BLaER1 (cell line): ENCODE results near the gene GNMT.

Experiments used
- H3K27ac ChIP-seq: shearing (Covaris generic); formaldehyde crosslinking; 2 replicates; pipeline ENCODE4 v1.8.1; 2022
- H3K27me3 ChIP-seq: shearing (Covaris generic); formaldehyde crosslinking; 2 replicates; pipeline ENCODE4 v1.8.1; 2022
- H3K36me3 ChIP-seq: shearing (Covaris generic); formaldehyde crosslinking; 2 replicates; pipeline ENCODE4 v1.8.1; 2022
- H3K4me1 ChIP-seq: shearing (Covaris generic); formaldehyde crosslinking; 2 replicates; pipeline ENCODE4 v1.8.1; 2022
- H3K4me2 ChIP-seq: shearing (Covaris generic); formaldehyde crosslinking; 2 replicates; pipeline ENCODE4 v1.8.1; 2022
- H3K4me3 ChIP-seq: shearing (Covaris generic); formaldehyde crosslinking; 2 replicates; pipeline ENCODE4 v1.8.1; 2022
- H3K9ac ChIP-seq: shearing (Covaris generic); formaldehyde crosslinking; 2 replicates; pipeline ENCODE4 v1.8.1; 2022
- H3K9me3 ChIP-seq: shearing (Covaris generic); formaldehyde crosslinking; 2 replicates; pipeline ENCODE4 v1.8.1; 2022
- H4K20me1 ChIP-seq: shearing (Covaris generic); formaldehyde crosslinking; 2 replicates; pipeline ENCODE4 v1.8.1; 2022
- Cebpa-rat ChIP-seq: shearing (Covaris generic); IDR thresholded peaks from 2 replicates; pipeline ENCODE4 v1.8.1; 2022

The GNMT gene

GRCh38 chr6:42970871-42971612 is 10.5 kb downstream of the GNMT start:
- Histone ChIP-seq H3K27me3 (no peaks in the 10 kb centered on the region), H3K4me1 (peaks cover 4% of the 10 kb centered on the region; the same call in 1 of the 2 replicates), H3K27ac (no peak overlapping the region), H3K4me2 (no peak overlapping the region), H3K36me3 (peaks cover 81% of the 10 kb centered on the region), H3K4me3 (no peak overlapping the region), H4K20me1 (peaks cover 9% of the 10 kb centered on the region; the same call in 1 of the 2 replicates), H3K9ac (no peak overlapping the region), H3K9me3 (no peaks in the 10 kb centered on the region)
- TF ChIP-seq Cebpa-rat, result no peak

DNA sequence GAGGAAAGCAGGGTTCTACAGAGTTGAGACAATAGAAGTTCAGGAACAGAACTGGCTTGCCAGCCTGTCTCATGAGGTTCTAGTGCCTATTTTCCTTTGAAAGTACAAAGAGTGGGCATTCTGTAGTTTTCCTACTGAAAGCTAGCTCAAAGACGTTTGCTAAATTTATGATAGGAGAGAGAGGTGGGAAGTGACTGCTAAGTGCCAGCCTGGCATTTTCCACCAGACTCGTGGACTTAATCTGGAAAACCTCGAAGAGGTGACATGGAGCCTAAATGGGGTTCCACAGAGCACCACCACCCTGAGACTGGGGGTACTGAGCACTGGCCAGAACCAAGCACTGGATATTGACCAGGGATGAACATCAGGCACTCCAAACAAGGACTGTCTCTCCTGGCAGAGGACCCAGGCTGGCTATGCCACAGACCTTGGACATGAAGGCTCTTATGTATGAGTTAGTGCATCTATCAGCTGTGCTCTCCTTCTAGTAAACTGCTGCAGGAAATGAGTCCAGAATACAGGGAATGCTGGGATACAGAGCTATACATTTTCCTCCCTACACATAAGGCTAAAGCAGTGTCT is 11.3 kb downstream of the GNMT start:
- Histone ChIP-seq H3K9ac (no peak overlapping the region), H3K4me1 (peaks cover 11% of the 10 kb centered on the region), H3K27ac (no peak overlapping the region), H3K4me2 (no peak overlapping the region), H3K4me3 (no peak overlapping the region), H3K27me3 (no peaks in the 10 kb centered on the region), H3K36me3 (peaks cover 73% of the 10 kb centered on the region), H3K9me3 (no peaks in the 10 kb centered on the region), H4K20me1 (peaks cover 9% of the 10 kb centered on the region; the same call in 1 of the 2 replicates)
- no peak for TF ChIP-seq Cebpa-rat

GRCh38 chr6:42973926-42974325 is 13.4 kb downstream of the GNMT start:
- Histone ChIP-seq H3K9me3 (no peaks in the 10 kb centered on the region), H3K4me2 (no peak overlapping the region), H3K27me3 (no peaks in the 10 kb centered on the region), H3K4me1 (peaks cover 27% of the 10 kb centered on the region), H3K36me3 (peaks cover 57% of the 10 kb centered on the region), H4K20me1 (peaks cover 14% of the 10 kb centered on the region; the same call in 1 of the 2 replicates), H3K9ac (no peak overlapping the region), H3K4me3 (no peak overlapping the region), H3K27ac (no peak overlapping the region)
- no peak for TF ChIP-seq Cebpa-rat

GRCh38 chr6:42974919-42975505 is 14.5 kb downstream of the GNMT start:
- no peak overlapping the region for H3K4me3 ChIP-seq
- H3K9ac ChIP-seq, result no peak overlapping the region
- H3K36me3 ChIP-seq, result peaks cover 46% of the 10 kb centered on the region
- peaks cover 30% of the 10 kb centered on the region for H3K4me1 ChIP-seq
- H3K27ac ChIP-seq, result no peak overlapping the region
- no peaks in the 10 kb centered on the region for H3K9me3 ChIP-seq
- no peak for TF ChIP-seq Cebpa-rat
- no peak overlapping the region for H3K4me2 ChIP-seq
- H4K20me1 ChIP-seq, result peaks cover 14% of the 10 kb centered on the region; the same call in 1 of the 2 replicates
- H3K27me3 ChIP-seq, result no peaks in the 10 kb centered on the region

DNA sequence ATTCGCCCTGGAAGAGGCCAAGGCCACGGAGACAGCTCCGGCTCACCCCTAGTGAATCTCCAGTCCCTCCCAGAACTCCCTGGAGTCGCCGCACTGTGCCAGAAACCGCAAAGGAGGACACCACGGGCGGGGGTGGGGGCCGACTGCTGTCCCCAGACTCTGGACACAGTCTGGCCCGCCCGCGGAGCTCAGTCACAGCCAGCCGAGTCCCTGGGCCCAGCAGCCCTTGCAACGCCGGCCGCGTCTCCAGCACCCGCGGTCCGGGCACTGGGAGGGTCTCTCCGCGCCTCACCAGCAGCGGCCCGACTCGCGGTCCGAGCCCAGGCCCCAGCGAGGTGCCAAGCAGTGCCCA is 17.9 kb downstream of the GNMT start:
- TF ChIP-seq Cebpa-rat, result no peak
- Histone ChIP-seq H3K9ac (peak overlapping the region; percentile 96), H3K9me3 (no peaks in the 10 kb centered on the region), H4K20me1 (peaks cover 12% of the 10 kb centered on the region; the same call in 1 of the 2 replicates), H3K27me3 (no peaks in the 10 kb centered on the region), H3K27ac (peak overlapping the region; percentile 95), H3K36me3 (peaks cover 19% of the 10 kb centered on the region), H3K4me3 (peak overlapping the region; percentile 98), H3K4me1 (peaks cover 37% of the 10 kb centered on the region), H3K4me2 (peak overlapping the region; percentile 96)

DNA sequence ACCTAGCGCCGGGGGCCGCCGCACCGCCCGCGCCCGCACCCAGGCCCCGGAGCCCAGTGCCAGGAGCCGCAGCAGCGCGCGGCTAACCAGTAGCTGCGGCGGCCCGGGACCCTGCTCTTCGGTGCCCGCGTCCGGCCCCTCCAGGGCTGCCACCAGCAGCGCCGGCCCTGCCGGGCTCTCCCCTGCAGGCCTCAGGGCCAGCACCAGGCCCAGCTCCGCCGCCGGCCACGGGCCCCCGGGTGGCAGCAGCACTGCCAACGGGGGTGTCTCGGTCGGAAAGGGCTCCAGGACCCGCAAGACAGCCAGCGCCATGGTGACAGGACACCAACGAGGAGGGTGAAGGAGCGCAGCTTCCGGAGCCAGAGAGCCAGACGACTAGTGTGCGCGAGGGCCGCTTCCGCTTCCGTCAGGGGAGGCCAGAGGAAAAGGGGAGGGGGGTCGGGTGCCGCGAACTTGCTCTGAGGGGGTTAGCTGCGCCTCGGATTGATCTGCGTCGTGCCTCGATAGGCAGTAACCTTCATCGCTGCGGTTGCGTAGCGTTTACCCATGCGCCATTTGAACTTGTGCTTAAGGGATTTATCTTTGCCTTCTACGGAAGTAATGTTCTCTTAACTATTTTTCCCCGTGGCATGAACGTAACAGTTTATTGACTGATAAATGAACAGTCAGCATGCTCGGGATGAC is 18.4 kb downstream of the GNMT start, which contains the start of gene PEX6:
TSS of gene PEX6 (minus strand) at position 343 of the 684 bp plus-strand sequence. CDS start at position 312, 31 bp downstream.
- Histone ChIP-seq H3K27me3 (no peaks in the 10 kb centered on the region), H3K4me1 (peaks cover 42% of the 10 kb centered on the region), H3K9me3 (no peaks in the 10 kb centered on the region), H4K20me1 (peaks cover 7% of the 10 kb centered on the region; the same call in 1 of the 2 replicates), H3K4me3 (peak within 1 kb of the TSS; percentile 98), H3K27ac (peak within 1 kb of the TSS; percentile 95), H3K9ac (peak within 1 kb of the TSS; percentile 96), H3K4me2 (peak within 1 kb of the TSS; percentile 96), H3K36me3 (peaks cover 14% of the 10 kb centered on the region)
- TF ChIP-seq Cebpa-rat, result no peak

- Histone ChIP-seq H3K27me3 (no peaks in the 10 kb centered on the region), H3K4me1 (peaks cover 42% of the 10 kb centered on the region), H3K4me2 (peak overlapping the region; percentile 96), H3K27ac (peak overlapping the region; percentile 95), H3K4me3 (peak overlapping the region; percentile 98), H3K9ac (peak overlapping the region; percentile 96), H4K20me1 (peaks cover 5% of the 10 kb centered on the region; the same call in 1 of the 2 replicates), H3K9me3 (no peaks in the 10 kb centered on the region), H3K36me3 (peaks cover 10% of the 10 kb centered on the region)
- no peak for TF ChIP-seq Cebpa-rat
Measured at GRCh38 chr6:42979523-42980177, 19.1 kb downstream of the GNMT start.

GRCh38 chr6:42981836-42982235 is 21.3 kb downstream of the GNMT start:
- no peak overlapping the region for H3K4me3 ChIP-seq
- TF ChIP-seq Cebpa-rat, result no peak
- H3K36me3 ChIP-seq, result 0 out of 2 replicates have a peak, but pooled peaks cover 4% of the 10 kb centered on the region
- no peak overlapping the region for H3K9ac ChIP-seq
- H4K20me1 ChIP-seq, result peaks cover 24% of the 10 kb centered on the region
- H3K4me1 ChIP-seq, result peaks cover 53% of the 10 kb centered on the region
- H3K27me3 ChIP-seq, result no peaks in the 10 kb centered on the region
- H3K4me2 ChIP-seq, result no peak overlapping the region
- H3K27ac ChIP-seq, result no peak overlapping the region
- H3K9me3 ChIP-seq, result no peaks in the 10 kb centered on the region
